HL-60/S4 (cell line): ENCODE results near the gene CACNA1E.

Experiments used
- in situ Hi-C: fragments of 300-500 bp; cut with MboI; formaldehyde crosslinking; loops from 2 replicates; pipeline ENCODE4 v1.14.3; 2022; ENCODE audit warnings: low sequenced_read_pairs

Gene CACNA1E

DNA sequence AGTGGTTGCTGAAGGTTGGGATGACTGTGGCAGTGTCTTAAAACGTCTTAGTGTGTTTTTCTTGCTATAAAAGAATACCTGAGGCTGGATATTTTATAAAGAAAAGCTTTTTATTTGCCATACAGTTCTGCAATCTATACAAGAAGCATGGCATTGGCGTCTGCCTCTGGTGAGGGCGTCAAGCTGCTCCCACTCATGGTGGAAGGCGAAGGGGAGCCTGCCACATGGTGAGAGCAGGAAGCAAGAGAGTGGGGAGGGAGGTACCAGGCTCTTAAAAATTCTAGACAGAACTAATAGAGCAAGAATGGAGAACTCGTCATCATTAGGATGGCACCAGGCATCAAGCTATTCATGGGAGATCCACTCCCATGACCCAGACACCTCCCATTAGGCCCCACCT, 140.5 kb downstream of the CACNA1E start:
- in situ Hi-C loops: no loop called here

DNA sequence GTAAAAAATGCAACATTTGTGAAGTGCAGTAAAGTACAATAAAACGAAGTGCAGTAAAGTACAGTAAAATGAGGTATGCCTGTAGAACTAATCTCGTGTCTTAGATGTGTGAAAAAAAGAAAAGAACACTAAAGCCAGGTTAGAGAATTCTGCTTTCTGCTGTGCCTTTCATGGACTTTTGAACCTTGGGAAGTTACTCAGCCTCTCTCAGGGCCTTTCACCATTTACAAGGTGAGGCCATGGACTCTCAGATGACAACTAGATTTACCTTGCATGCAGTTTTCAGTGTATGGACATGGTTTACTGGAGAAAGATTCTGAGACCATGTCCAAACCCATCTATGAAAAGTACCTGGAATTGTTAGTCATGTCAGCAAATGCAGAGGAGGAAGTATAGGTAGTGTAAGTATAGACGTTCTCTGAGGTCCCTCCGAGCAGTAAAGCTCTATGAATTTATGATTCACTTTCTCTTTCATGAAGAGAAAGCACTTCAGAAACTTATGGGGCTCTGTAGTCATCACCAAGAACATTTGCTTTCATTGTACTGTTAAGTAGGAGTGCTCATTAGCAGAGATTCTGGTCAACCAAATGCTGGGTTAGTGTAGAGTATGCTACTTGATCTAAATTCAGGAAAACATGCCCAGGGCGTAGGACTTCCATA, 143.1 kb downstream of the CACNA1E start:
- in situ Hi-C loops: no loop called here

DNA sequence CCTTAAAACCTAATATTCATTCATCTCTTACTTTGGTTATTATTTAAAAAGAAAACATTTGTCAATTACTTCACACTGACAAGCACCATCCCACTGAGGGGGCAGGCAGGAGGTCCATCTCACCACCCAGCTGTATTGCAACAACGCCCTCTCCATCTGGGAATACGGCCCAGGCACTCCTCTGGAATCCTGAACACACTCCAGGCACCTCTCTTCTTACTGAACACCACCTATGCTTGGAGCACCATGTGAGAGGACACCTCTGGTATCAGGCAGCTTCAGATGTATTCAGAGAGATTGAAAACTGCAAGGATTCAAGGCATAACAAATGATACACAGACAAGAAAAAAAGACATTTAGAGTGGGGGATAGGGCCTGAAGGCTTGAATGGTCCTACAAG, 147.1 kb downstream of the CACNA1E start:
- in situ Hi-C loops: no loop called here

DNA sequence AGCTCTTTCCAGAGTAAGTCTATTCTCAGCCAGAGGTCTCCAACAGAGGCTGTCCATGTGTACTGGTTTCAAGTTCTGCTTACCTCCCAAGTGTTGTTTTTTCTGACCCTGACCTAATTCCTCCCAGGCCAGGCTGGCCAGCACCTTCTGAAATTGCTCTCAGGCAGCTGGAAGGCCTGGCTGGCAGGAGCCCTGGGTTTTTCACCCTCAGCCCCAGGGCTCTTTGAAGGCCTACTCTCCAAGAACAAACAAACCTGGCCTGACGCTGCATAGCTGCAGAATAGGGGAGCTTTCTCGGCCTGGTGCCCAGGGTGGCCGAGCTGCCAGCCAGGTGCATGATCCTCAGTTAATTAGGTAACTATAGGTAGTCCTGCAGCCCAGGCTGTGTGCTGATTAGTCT, 147.5 kb downstream of the CACNA1E start:
- in situ Hi-C loops: no loop called here

DNA sequence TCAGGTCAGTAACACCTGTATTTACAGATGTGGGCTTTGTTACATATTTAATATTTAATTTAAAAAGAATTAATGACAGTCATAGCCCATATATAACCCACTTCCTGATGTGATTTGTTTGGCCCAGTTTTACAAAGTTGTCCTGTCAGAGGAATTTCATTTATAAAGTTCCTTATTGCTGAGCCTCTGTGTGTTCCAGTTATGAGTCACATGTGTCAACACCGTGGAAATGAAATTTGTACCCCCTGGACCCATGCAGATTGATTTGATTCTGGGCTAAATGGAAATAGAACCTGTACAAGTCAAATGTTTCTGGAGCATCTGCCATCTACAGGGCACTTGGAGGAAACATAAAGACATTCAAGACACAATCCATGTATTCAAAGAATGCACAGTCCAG, 149.2 kb downstream of the CACNA1E start:
- in situ Hi-C loops: no loop called here

DNA sequence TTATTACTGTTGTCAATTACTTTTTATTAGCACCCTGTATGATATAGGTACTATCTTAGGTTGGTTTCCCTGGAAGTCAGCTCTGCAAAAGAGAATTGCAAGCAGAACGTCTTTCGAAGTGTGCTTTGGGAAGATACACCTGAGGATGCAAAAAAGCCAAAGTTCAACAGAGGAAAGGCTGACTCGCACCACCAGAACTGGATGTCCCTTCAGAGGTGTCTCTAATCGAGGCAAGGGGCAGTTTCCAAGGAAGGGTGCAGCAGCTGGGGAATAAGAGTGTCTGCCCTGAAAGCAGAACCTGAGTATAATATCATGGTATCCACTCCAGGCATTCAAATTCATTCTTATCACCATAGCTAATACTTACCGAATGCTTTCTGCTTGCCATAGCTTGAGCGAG, 149.6 kb downstream of the CACNA1E start:
- in situ Hi-C loops: no loop called here

DNA sequence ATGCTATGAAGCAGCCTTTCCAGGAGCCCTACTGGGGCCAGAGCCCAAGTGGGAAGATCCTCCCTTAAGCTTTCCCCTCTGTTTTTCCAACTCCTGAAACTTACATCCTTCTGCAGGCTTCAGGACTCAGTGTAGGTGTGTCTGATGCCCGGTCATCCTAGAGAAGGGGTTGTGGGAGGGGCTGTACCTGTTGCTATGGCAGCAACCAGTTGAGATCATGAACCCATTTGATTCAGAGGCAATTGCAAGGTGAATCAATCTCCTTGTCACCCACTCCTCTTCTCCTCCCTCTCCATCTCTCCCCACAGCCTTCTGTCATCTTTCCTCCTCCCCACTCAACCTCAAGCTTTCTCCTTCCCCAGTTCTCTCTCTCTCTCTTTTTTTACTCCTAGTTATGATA, 151.8 kb downstream of the CACNA1E start:
- in situ Hi-C loops: no loop called here

DNA sequence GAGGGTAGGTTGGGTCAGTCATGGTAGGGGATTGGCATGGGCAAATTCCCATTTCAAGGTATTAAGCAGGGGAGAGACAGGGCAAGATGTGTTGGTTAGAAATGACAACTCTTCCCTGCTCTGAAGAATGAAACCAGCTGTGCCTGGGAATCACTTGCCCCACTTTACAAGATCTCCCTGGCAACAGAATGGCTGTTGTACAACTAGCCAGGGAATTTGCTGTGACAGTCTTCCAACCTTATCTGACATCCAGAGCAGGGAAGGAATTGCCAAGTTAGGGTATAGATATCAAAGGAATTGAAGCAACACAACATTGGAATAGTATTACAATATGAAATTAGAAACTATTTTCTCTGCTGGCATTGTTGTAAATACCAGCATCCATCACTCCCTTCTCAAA, 154.7 kb downstream of the CACNA1E start:
- in situ Hi-C loops: no loop called here

DNA sequence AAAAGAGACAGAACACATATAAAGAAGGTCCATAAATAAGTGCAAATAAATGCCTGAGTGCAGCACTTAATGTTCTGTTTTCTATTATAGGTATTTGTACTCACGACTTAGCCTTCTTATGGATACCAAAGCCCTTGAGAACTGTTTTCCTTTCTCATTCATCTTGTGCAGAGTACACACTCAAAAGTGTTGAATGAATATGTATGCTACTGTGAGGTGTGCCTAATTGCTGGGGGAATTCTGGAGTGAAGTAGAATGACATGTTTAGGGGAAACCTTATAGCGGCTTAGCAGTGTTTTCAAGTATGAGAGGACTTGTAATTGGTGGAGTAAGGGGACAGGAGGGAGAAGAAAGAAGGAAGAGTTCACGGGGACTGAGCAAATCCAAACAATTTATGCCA, 157.6 kb downstream of the CACNA1E start:
- in situ Hi-C loops: no loop called here

DNA sequence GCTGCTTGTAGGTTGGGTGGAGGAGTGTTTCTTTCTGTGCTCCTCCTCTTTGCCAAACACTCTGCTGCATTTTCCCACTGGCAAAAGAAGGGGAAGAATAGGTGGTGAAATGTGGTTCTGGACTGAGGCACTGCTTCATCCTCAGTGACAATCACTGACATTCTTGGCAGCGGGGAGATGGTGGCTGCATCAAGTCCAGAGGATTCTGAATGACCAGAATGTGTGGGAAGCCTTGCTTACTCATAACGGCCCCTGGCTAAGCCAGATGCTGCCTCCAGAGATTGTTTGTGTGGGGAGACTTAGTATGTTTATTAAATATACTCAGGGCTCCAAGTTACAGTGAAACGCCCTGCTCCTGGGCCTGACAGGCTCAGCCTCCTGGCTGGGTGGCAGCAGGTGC, 160.3 kb downstream of the CACNA1E start:
- in situ Hi-C loops: no loop called here

DNA sequence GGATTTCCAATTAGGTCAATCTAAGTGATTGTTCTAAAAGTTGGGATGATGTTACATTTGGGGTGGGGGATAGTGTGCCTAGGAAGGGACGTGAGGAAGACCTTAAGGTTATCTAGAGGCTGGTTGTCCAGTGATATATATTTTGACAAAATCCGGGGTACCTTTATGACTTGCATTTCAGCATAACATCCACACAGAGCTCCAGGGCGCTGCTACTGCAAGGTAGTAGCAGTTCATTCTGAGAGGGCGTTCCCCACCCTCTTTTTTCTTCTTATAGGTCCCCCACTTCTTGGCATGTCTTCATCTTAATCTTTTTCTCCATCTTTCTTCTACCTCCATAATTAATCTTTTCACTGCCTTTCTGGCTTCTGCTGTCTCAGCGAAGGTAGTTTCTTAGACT, 161.9 kb downstream of the CACNA1E start:
- in situ Hi-C loops: no loop called here

DNA sequence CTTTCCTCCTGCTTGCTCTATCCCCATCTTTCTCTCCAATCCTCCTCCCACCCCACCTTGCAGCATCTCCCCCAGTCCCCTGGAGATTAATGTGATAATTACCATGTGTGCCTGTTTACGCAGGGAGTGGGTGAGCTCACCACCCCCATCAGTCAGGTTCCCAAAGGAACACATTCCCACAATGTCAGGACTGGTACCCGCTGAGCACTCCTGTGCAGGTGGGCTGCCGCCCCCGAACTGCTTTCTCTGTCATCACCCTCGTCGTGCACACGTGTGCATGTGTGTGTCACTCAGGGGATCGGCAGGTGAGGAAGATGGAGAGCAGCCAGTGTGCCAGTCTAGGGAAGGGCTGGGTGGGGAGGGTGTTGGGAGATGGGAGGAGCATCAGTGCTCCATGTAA, 163.4 kb downstream of the CACNA1E start:
- in situ Hi-C loops: no loop called here

DNA sequence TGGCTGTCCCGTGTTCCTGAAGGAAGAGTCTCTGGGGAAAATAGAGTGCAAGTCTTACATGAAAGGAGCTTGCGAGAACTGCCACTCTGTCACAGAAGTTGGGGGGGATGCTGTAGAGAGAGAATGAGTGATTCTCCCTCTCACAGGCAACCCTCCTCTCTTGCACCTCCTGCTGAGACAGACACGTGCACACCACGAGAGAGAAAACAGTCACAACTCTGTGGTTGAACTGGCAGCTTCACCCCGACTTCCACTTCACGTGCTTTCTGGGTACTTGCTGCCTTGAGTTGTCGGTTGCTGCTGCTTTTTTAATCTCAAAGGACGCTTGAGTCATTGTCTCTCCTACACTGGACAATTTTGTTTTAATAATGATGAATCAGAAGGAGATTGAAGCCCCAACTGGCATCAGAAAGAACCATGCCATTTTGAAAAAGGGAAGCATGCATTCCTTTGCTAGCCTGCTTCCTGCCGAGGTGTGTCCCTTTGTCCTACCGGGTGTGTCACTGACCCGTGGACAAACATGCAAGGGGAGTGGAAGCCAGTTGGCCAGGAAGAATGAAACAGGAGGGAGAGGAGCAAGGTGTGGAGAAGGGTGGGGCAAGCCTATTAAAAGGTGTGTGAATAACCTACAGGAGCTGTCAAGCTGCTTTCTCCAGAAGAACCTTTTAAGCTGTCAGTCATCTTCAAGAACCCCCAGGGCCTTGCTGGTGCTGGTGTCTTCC, 164.2 kb downstream of the CACNA1E start:
- in situ Hi-C loops: no loop called here

DNA sequence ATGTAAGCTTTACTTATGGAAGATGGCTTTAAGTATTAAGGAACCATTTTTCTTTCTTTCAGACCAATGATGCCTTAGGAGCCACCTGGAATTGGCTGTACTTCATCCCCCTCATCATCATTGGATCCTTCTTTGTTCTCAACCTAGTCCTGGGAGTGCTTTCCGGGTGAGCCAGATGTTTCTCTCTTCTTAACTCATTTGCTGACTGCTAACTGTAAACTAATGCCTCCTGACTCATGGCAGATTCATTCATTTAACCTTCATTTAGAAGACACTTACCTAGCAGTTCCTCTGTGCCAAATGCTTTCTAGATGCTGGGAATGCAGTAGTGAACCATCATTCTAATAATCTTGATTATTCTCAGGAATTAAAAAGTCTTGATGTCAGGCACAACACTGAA, 168.0 kb downstream of the CACNA1E start:
- in situ Hi-C loops: no loop called here

DNA sequence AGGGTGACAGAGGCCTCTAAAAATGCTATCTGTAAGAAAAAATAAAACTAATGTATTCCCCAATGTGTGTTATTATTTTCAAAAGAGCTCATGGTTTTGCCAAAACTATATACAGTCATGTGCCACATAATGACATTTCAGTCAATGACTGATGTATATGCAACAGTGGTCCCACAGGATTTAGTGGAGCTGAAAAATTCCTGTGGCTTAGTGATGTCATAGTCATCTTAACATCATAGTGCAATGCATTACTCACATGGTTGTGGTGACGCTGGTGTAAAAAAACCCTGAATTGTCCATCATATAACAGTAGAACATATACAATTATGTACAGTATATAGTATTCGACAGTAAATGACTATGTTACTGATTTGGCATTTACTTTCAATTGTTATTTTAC, 172.4 kb downstream of the CACNA1E start:
- in situ Hi-C loops: no loop called here

DNA sequence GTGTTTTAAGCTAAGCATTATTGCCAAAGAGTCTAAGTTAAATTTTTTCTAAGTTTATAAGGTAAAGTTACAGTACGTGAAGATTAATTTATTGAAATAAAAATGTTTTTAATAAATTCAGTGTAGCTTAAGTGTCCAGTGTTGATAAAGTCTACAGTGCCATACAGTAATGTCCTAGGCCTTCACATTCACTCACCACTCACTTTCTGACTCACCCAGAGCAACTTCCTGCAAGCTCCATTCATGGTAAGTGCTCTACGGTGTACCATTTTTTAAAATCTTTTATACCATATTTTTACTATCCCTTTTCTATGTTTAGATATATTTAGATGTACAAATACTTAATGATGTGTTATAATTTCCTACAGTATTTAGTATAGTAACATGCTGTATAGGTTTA, 173.2 kb downstream of the CACNA1E start:
- in situ Hi-C loops: no loop called here

DNA sequence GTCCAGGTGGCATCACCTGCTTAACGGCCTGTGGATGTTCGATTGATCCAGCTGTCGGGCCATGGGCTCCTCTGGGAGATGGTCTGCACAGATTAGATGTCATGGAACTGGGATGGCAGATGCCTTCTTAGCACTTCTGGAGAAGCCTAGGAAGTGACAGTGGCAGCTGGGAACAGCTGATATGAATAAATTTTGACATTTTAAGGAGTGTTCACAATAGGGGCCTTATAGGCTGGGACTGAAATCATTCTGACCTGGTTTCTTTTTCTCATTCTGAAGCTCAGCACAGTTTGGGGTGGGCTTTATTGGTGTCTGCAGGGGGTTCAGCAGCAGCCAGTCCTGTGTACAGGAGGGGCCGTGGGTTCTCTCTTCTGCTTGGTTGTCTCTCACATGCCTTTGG, 175.3 kb downstream of the CACNA1E start:
- in situ Hi-C loops: no loop called here

DNA sequence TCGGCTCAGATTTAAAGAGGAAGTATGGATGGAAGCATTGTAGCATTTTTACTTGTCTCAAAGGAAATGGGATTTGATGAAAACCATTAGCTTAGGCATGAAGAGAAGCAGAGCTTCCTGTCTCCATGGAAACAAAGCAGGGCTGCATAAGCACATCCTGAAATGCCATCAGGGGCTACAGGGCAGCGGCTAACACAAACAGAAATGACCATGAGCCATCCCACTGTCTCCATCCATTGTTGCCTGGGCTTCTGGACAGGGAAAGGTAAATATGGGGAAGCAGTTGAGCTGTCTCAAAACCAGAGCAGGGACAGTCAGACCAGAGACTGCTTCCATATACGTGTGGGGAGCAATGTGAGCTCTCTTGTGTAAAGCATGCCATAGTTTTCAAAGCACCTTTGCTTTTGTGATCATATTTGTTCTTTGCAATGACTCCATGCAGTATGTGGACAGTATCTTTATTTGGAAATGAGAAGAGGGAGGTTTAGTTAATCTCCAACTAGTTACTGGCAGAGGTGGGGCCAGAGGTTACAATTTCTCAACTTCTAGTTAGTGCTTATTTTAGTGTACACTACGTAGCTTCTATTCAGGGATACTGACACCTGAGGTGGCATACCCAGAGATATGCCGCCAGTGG, 176.1 kb downstream of the CACNA1E start:
- in situ Hi-C loops: no loop called here

DNA sequence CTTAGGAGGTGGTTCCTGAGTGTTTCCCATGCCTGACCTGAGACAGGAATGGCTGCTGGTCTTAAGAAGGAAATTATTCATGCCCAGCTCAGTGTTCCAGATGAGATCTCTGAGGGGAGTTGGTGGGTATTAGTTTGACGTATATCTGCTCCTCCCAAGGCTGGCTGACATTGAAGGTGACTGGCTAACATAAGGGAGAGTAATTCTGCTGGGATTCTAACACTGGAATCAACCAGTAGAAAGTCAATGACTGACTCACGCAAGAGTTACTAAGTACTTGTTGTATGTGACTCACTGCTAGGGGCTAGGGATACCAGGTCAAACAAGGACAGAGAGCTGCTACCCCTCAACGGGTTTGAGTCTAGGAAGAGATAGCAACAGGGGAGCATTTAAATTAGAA, 177.3 kb downstream of the CACNA1E start:
- in situ Hi-C loops: no loop called here

DNA sequence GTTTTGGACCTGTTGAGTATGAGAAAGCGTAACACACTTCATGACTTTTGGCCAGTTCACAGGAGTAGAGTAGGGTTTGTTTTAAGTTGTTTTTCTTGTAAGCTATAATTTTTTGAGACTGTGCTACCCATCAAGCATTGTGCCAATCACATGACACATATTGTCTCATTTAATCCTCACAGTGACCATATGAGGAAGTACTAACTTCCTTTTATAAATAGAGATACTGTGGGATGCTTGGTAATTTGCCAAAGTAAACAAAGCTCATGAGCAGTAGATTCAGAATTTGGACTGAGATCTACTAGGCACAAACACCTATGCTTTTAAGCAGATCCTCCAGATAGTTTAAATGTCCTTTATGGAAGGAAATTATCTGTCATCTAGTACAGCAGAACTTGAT, 178.3 kb downstream of the CACNA1E start:
- in situ Hi-C loops: no loop called here

DNA sequence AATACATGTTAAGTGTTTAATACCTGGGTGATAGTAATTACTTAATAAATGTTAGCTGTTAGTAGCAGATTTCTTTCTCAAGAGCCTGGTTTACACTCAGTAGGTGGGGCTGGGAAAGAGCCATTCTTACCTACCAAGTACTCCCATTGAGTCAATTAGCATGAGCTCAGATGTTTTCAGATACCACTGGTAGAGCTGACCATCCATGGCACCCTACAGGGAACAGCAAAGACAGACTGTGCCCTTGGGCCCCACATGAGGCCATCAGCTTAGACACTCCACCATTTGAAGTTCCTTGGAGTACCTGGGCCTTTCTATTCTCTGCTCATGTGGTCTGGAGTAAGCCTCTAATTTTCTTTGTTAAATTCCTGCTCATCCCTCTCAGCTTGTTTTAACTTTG, 179.3 kb downstream of the CACNA1E start:
- in situ Hi-C loops: no loop called here

DNA sequence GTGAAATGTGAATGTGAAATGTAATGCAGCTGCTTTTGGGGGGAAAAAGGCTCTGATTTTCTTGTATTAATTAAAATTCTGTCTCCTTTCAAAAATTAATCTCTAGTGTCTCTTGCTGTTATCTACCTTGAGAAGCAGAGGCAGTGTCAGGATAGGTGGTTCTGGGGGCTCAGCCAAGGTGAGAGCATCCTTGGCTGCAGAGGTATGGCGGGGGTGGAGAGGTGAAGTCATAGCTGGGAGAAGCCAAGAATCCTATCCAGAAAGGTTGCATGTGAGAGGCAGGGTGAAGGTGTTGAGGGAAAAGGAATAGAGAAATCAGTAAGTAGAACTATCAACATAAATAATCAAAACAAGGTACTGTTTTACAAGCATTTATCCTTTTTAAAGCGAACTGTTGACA, 181.2 kb downstream of the CACNA1E start:
- in situ Hi-C loops: no loop called here
